HG03571 (cell line): ENCODE measurements around the gene AMZ1.
A peak's percentile ranks its signal among the peaks of the same experiment; 100 is the strongest.
"Not testable (repeated sequence)": the region's sequence is repeated elsewhere in the genome, so short reads cannot be mapped to it uniquely, and the experiment has no call there.

ENCODE experiments used
- ATAC-seq: cut with Tn5 transposase; IDR thresholded peaks from one replicate; pipeline ENCODE4 v1.9.1; 2021; ENCODE audit not compliant: unreplicated experiment

Gene AMZ1

DNA sequence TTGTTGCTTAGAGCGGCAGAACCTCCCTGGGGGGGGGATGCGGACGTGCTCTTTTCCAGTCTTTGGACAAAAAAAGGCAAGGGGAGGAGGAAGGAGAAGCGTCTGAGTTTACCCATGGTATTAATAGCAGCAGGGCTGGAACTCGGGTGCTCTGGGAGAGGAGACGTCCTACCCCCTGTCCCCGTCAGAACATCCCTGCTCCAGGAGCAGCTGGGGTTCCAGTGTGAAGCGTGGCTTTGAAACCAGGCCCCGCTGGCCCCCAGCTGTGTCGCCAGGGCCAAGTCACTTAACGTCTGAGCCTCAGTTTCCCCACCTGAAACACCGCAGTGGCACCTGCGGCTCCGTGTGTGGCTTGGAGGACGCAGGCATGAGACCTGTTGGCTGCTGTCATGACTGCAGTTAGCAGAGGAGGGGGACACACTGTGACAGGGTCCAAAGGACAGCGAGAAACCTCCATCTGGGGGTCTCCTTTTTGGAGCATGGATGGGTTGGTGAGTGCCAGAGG lies 1.4 kb downstream of the AMZ1 start:
- no peak for ATAC-seq

DNA sequence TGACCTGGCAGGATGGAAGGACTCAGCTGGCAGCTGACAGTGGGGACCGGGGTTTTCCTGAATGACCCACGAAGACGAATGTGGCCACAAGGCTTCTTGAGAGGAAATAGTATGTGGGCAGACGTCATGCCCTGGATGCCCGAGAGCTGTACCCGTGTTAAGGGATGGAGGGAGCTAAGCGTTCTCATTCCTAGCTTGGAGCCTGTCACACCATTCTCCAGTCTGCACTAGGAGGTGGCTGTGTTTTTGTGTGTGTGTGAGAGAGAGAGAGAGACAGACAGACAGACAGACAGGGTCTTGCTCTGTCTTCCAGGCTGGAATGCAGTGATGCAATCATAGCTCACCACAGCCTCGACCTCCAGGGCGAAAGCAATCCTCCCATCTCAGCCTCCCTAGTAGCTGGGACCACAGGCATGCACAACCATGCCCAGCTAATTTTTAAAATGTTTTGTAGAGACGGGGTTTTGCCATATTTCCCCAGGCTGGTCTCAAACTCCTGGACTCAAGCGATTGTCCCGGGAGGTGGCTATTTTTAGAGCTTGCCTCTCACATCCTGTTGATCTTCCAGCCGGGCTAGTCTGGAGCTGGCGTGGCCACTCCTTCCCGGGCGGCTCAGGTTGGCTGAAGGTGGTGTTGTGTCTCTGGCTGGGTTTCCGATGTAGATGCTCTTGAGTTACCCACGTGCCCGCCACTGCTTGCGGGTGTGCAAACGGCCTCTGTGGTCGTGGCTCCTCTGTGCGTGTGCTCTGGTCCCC lies 2.1 kb downstream of the AMZ1 start:
- ATAC-seq: no peak

DNA sequence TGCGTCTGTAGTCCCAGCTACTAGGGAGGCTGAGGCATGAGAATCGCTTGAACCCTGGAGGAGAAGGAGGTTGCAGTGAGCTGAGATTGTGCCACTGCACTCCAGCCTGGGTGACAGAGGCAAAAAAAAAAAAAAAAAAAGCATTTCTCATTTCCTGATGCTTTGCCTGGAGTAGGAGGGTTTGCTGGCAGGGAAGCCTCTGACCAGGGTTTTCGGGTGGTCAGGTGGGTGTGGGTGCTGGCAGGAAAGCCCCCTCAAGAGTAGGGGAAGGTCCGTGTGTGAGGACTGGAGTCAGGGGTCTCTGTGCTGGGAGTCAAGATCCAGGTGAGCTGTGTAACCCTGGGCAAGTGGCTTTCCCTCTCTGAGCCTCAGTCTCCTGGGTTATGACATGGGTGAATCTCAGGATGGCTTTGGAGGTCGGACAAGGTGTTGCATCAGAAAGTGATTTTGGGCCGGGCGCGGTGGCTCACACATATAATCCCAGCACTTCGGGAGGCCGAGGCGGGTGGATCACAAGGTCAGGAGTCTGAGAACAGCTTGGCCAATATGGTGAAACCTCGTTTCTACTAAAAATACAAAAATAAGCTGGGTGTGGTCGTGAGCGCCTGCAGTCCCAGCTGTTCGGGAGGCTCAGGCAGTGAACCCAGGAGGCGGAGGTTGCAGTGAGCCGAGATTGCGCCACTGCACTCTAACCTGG lies 3.2 kb downstream of the AMZ1 start:
- ATAC-seq: no peak

DNA sequence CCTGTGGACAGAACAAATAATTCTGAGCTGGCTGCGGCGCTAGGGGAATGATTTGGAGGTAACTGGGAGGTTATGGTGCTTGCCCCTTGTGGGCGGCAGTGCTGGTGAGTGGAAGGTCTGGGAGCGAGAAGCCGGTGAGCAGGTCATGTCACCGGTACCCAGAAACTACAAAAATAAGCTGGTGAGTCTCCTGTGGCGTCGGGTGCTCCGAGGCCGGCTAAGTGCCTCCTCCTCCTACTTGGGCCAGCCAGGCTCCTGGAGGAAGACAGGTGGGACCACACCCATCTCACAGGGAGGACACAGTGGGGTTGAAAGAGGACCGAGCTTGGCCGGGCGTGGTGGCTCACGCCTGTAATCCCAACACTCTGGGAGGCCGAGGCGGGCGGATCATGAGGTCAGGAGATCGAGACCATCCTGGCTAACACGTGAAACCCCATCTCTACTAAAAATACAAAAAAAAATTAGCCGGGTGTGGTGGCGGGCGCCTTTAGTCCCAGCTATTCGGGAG lies 4.0 kb downstream of the AMZ1 start:
- ATAC-seq: not testable (repeated sequence)

DNA sequence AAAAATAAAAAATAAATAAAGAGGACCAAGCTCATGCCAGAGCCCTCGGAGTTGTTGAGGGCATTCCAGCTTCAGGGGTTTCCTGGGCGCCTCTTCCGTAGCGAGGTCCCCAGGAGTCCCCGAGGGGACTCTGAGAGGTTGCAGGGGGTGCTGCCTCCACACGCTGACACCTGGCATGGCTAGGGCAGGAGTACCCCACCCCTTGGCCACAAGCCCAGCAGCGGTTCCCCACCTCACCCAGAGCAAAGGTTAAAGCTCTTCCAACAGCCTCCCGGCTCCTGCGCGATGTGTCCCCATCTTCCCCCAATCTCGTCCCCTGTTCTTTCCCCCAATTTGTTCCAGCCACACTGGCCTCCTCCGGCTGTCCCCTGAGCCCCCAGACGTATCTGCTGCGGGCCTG lies 4.5 kb downstream of the AMZ1 start:
- no peak for ATAC-seq

DNA sequence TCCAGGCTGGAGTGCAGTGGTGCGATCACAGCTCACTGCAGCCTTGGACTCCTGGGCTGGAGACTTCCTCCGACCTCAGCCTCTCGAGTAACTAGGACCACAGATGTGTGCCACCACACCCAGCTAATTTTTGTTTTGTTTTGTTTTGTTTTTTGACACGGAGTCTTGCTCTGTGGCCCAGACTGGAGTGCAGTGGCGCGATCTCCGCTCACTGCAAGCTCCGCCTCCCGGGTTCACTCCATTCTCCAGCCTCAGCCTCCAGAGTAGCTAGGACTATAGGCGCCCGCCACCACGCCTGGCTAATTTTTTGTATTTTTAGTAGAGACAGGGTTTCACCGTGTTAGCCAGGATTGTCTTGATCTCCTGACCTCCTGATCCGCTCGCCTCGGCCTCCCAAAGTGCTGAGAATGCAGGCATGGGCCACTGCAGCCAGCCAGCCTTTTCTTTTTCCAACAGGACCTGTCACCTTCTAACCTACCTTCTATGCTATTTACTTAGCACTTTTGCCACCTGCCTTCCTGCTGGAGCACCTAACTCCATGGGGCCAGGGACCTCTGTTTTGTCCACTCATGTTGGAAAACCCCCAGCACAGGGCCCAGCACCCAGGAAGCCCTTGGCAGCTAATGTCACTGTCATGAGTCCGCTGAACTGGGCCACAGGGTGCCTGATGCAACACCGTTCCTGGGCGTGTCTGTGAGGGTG lies 5.6 kb downstream of the AMZ1 start:
- not testable (repeated sequence) for ATAC-seq

DNA sequence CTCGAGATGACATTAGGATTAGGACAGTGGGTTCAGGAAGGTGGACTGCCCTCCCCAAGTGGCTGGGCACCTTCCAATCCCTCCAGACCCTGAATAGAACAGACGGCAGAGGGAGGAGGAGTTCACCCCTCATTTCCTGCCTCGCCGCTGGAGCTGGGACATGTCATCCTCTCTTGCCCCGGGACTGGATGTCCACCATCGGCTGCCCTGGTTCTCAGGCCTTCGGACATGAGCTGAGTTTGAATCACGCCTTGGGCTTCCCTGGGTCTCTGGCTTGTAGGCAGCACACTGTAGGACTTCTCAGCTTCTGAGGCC lies 6.1 kb downstream of the AMZ1 start:
- not testable (repeated sequence) for ATAC-seq

DNA sequence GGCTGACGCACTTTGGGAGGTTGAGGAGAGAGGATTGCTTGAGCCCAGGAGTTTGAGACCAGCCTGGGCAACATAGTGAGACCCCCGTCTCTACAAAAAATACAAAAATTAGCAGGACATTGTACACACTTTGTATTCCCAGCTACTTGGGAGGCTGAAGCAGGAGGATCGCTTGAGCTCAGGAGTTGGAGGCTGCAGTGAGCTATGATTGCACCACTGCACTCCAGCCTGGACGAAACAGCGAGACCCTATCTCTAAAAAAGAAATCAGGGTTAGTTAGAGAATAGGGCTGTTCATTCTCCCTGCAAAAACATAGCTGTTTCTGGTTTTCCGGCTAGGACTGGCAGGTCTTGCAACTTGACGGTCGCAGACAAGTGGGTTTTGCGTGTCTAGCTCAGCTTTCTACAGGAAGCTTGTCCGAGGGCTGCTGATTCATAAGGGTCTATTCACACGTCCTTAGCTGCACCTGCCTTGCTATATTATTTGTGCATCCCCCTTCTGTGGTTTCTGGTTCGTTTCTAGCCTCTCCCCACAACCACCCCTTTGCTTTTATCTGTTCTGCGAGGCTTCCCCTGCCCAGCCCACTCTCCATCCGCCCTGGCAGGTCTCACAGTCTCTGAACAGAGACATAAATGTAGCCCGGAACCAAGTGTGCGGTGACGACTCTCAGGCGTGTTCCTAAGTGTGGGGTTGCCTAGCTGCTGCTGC lies 10.7 kb downstream of the AMZ1 start:
- peak; percentile 98 for ATAC-seq

DNA sequence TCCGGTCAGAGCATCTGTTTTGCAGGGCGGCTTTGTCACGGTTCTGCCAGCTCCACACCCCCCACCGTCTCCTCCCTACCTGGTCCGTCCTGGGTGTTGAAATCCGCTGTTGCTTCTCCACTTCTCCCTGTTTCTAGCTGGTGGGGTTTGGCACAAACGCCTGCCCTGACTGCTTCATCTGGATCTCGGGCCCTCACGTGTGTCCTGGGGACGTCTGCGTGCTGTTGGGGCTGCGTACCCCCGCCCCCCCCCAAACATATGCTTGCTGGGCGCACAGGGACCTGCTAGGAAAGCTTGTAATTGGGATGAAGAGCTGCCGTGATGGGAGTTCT lies 11.3 kb downstream of the AMZ1 start:
- ATAC-seq: no peak

DNA sequence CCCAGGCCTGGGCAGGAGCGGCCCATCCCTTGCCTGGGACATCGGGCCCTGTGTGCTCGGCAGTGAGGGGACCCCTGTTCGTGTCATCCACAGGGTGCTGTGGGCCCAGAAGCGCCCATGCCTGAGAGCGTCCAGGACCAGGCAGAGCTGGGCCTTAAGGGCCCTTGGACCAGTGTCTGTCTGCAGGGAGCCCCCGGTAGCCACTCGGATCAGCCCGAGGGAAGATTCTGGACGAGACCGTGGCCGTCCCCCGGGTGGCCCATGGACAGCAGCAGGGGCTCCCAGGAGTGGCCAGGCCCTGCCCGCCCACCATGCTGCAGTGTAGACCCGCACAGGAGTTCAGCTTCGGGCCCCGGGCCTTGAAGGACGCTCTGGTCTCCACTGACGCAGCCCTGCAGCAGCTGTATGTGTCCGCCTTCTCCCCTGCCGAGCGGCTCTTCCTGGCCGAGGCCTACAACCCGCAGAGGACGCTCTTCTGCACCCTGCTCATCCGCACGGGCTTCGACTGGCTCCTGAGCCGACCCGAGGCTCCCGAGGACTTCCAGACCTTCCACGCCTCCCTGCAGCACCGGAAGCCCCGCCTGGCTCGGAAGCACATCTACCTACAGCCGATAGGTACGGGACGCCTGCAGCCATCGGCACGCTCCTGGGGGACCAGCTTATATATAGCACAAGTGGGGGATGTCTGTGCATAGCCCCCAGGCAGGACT lies 12.3 kb downstream of the AMZ1 start:
- ATAC-seq: no peak

DNA sequence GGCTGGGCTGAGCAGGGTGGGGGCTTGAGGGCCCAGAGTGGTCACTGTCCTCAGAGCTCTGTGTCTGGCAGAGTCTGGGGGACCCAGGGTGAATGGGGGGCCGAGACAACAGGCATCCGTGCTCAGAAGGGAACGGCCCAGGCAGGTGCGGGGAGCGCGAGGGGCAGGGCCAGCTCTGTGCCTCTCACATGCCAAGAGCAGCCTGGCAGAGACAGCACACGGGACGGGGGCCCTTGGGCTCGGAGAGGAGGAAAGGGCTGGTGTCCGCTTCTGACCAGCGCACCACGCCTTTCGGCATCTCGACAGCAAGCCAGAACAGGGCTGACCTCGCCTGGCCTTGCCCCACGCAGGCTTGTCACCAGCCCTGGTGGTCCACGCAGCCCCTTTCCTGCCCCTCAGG lies 13.4 kb downstream of the AMZ1 start:
- no peak for ATAC-seq

DNA sequence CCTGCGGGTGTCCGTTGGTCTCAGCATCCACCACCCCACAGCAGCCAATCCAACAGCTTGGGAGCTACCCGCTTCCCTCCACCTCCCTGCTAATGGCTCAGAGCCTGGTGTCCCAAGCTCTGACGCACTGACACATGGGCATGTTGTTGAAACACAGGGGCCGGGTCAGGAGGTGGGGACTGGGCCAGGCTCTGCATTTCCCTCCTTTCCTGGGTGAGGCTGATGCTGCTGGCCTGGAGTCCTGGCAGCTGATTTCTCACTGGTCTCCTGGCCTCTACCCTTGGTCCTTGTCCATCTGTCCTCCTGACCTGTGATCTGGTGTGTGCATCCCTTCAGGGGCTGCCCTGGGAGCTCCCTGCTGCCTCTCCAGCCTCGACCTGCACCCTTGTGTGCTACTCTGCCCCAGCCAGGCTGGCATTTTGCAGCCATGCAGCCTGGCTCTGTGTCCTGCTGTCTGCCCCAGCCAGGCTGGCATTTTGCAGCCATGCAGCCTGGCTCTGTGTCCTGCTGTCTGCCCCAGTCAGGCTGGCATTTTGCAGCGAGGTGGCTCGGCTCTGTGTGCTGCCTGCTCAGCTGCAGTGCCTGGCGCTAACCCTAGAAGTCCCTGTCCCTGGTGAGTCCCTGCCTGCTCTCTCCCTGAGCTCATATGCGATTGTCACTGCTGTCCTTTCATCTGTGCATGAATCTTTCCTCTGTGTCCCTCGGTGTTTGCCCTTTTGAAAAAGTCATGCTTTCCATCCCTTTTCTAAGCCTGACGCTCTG lies 14.0 kb downstream of the AMZ1 start:
- ATAC-seq: no peak

DNA sequence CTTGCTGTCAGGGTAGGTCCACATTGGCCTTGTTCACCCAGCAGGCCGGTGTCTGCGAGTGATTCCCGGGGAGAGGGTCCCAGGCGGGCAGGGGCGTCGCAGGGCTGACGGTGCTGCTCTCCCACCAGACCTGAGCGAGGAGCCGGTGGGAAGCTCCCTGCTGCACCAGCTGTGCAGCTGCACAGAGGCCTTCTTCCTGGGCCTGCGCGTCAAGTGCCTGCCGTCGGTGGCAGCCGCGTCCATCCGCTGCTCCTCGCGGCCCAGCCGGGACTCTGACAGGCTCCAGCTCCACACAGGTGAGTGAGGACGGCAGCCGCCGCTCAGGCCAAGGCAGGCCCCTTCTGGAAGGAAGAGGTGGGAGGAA lies 14.6 kb downstream of the AMZ1 start:
- no peak for ATAC-seq

DNA sequence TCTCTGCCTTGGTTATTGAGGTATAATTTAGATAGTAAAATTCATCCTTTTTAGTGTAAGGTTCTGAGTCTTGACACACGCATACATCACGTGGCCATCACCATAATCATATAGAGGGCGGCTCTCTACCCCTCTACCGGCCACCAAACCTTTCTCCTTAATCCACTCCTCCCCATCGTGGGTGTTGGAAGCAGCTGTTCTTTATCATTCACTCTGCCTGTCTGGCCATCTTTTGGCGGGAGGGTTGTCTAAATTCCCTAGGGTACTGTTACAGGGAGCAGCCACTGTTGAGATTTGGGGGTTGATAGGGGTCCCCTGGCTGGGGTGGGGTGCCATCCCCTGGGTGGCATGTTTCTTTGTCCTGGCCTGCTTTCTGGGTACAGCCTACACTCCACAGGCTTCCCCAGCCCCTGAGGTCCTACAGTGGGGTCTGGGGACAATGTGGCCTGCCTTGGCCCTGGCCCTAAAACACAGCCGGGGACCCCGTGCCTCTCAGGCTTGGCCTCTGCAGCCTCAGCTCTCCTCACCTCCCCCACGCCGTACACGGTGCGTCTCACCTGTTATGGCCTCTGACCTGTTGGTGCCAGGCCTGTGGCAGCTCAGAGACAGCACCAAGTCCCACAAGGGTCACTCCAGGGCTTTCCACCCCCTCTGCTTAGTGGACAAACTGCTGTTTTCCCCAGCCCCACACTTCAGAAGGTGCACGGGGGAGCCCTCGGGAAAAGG lies 17.5 kb downstream of the AMZ1 start:
- no peak for ATAC-seq

DNA sequence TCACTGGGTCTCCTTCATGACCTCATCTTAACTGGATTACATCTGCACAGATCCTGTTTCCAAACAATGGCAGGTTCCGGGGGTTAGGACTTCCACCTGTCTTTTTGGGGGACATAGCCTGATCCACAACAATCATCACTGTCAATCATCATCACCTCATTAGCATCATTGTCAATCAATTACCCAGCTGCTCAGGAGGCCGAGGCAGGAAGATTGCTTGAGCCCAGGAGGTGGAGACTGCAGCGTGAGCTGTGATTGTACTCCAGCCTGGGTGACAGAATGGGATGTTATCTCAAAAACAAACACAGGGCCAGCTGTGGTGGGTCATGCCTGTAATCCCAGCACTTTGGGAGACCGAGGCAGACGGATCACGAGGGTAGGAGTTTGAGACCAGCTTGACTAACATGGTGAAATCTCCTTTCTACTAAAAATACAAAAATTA lies 18.7 kb downstream of the AMZ1 start:
- no peak for ATAC-seq

DNA sequence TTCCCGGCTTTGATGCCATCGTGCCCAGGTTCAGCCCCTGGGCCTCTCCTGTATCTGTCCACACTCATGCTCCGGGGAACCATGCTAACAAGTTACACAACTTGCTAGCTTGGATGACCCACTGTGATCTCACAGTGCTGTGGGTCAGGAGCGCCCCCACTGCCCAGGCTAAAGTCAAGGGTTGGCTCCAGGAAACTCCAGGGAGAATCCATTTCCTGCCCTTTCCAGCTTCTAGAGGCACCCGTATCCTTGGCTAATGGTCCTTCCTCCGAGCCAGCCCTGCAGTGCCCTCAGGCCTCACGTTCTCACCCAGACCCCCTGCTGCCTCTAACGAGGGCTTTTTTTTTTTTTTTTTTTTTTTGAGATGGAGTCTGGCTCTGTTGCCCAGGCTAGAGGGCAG lies 19.5 kb downstream of the AMZ1 start:
- ATAC-seq: no peak

DNA sequence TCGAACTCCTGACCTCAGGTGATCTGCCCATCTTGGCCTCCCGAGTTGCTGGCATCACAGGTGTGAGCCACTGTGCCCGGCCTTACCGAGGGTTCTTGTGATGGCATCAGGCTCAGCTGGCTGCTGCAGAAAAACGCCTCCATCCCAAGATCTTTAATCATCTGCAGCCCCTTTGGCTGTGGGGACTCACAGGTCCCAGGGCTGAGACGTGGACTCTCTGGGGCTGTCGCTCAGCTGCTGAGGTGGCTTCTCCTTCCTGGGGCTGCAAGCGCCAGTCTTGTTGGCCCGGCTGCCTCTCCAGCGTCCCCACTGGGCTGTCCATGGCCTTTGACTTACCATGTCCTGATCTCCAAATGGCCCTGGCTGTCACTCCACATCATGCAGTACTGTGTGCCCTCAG lies 20.0 kb downstream of the AMZ1 start:
- ATAC-seq: no peak

DNA sequence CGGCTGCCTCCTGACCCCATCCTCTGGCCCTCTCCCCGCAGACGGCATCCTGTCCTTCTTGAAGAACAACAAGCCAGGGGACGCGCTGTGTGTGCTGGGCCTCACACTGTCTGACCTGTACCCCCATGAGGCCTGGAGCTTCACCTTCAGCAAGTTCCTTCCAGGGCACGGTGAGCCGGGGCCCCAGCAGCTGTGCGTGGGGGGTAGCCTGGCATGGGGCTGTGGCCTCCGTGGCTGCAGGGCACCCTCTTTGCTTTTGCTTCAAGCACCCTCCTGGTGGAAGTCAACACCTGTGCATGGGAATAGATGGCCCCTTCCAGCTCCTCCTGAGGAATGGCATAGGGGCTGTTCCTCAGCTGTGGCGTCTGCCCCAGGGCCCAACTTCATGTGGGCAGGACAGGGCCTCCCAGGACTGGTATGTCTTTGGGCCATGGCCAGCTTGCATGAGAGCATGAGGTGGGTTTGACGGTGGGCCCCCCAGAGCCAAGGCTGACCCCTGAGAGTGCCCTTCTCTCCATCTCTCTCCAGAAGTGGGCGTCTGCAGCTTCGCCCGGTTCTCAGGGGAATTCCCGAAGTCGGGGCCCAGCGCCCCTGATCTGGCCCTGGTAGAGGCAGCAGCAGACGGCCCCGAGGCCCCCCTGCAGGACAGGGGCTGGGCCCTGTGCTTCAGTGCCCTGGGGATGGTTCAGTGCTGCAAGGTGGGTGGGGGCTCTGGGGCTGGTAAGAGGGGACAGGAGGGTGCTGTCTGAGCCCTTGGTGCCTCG lies 20.7 kb downstream of the AMZ1 start:
- ATAC-seq: no peak
